NCI-H345 treated with DMSO at 0.1 percent for 48 hours (cell line): ENCODE results near the gene IGFBP2.

Experiments used
- DNase-seq: peaks from one replicate; lab custom pipeline; 2025; ENCODE audit not compliant: unreplicated experiment; lab: John Stamatoyannopoulos, UW

The IGFBP2 gene

DNA sequence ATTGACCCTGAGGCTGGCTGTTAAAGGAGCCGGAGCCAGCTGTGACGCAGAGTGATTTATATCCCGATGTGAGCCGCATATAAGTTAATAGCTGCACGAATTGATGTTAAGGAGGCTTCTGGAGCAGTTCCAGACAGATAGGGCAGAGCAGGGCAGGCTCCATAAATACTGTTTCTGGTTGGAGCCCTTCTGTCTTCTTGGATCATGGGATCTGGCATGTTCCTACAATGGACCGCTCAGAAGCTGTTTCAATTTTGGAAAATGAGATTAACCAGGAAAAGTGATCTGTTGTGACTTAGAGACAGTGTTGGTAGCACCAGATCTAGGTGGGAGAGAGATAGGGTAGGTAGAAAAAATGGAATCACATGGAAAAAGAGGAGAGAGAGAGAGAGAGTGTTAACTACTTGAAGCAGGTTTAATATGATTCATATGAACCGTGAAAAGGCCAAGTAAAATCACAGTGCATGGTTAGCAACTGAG lies 66.9 kb downstream of the IGFBP2 start:
- peak; percentile 67 for DNase-seq

- DNase-seq = peak; percentile 33
Observed at GRCh38 chr2:216700781-216701180, 67.6 kb downstream of the IGFBP2 start.

DNA sequence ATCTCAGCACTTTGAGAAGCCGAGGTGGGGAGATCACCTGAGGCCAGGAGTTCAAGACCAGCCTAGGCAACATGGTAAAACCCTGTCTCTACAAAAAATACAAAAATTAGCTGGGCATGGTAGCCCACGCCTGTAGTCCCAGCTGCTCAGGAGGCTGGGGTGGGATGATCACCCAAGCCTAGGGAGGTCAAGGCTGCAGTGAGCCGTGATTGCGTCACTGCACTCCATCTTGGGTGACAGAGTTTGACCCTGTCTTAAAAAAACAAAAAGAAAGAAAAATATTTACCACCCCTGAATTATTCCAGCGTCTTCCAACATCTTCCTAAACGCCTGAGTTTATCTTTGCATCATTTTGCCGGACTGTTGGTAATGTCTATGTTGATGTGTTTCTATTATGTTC lies 68.3 kb downstream of the IGFBP2 start:
- DNase-seq = no peak

GRCh38 chr2:216702756-216703155 lies 69.5 kb downstream of the IGFBP2 start:
- DNase-seq = no peak

- DNase-seq = no peak
Observed at GRCh38 chr2:216710551-216711301, 77.5 kb downstream of the IGFBP2 start.

- no peak for DNase-seq
Observed at GRCh38 chr2:216711348-216711747, 78.1 kb downstream of the IGFBP2 start.

DNA sequence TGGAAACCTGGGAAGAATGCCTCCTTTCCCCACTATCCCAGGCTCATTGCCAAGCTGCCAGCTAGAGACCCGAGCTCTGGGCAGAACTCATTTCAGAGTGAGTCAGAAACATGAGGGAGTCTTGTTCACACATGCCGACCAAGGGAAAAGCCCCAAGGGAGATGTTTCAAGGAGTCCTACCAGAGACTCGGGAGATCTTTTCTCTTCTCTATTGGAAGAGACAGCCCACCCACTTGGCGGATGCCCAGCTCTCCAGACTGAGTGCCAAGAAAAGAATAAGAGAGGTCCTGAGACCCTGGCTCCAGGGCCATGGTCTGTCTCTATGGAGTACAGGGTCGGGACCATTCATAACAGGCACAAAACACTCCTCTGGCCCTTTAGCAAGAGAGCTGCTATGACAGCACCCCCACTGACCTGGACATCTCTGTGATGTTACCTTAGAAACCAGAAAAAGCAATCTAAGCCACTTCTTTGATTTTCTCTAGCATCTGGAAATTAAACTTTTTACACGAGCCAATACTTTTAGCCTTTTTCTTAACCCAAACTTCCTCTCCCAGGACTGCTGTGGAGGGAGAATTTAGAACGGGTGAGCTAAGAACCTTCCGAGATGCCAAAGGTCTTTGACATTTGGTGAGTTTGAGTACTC lies 80.6 kb downstream of the IGFBP2 start:
- DNase-seq = no peak
